Neural cell (in vitro differentiated cells): ENCODE results near the gene SNRK. TPM values are rescaled to one million over a fixed set of nuclear protein-coding genes. Genes with fewer than 3 reads are reported as not detected.

Experiments
- H2AFZ ChIP-seq: fragments of 200-600, 300-800 bp; sonication (generic), shearing (Covaris generic); 2 replicates; pipeline ENCODE4 v1.6.0; 2014; ENCODE audit warnings: low read depth, mild to moderate bottlenecking, antibody characterized with exemption, low read length, moderate library complexity
- H3F3A ChIP-seq: fragments of 200-600 bp; shearing (Covaris generic); 2 replicates; pipeline ENCODE4 v1.6.1; 2016; ENCODE audit warnings: mild to moderate bottlenecking, moderate library complexity, mixed read lengths, antibody characterized with exemption, low read length; ENCODE audit not compliant: insufficient read depth, poor library complexity, severe bottlenecking
- H3K27ac ChIP-seq: fragments of 200-600, 300-800 bp; sonication (generic), shearing (Covaris generic); 2 replicates; pipeline ENCODE4 v1.5.1; 2014; ENCODE audit warnings: mild to moderate bottlenecking, low read length, moderate library complexity
- H3K27me3 ChIP-seq: fragments of 300-800, 200-600 bp; sonication (generic), shearing (Covaris generic); 2 replicates; pipeline ENCODE4 v1.6.0; 2014; ENCODE audit warnings: mild to moderate bottlenecking, low read depth, low read length, moderate library complexity; ENCODE audit not compliant: insufficient read depth
- H3K36me3 ChIP-seq: fragments of 300-800, 200-600 bp; sonication (generic), shearing (Covaris generic); 2 replicates; pipeline ENCODE4 v1.5.1; 2014; ENCODE audit warnings: mild to moderate bottlenecking, antibody characterized with exemption, low read length, moderate library complexity; ENCODE audit not compliant: insufficient read depth
- H3K4me2 ChIP-seq: fragments of 300-800, 200-600 bp; sonication (generic), shearing (Covaris generic); 2 replicates; pipeline ENCODE4 v1.6.0; 2014; ENCODE audit warnings: mild to moderate bottlenecking, low read length
- H3K4me3 ChIP-seq: fragments of 300-800, 200-600 bp; sonication (generic), shearing (Covaris generic); 2 replicates; pipeline ENCODE4 v1.5.1; 2014; ENCODE audit warnings: mild to moderate bottlenecking, low read length, moderate library complexity
- H3K79me2 ChIP-seq: fragments of 200-600 bp; shearing (Covaris generic); replicated peaks from 2 replicates; pipeline ENCODE4 v1.6.0; 2014; ENCODE audit warnings: mild to moderate bottlenecking, low read length, moderate library complexity; ENCODE audit not compliant: insufficient read depth
- H3K9ac ChIP-seq: fragments of 300-800, 200-600 bp; sonication (generic), shearing (Covaris generic); 2 replicates; pipeline ENCODE4 v1.6.1; 2016; ENCODE audit warnings: mild to moderate bottlenecking, low read length, mixed read lengths
- H3K9me2 ChIP-seq: fragments of 200-600 bp; shearing (Covaris generic); 2 replicates; pipeline ENCODE4 v1.6.1; 2016; ENCODE audit warnings: mild to moderate bottlenecking, low read length, mixed read lengths; ENCODE audit not compliant: insufficient read depth
- H3K9me3 ChIP-seq: fragments of 200-600, 300-800 bp; sonication (generic), shearing (Covaris generic); 2 replicates; pipeline ENCODE4 v1.6.1; 2016; ENCODE audit warnings: mild to moderate bottlenecking, mixed run types, low read length, moderate library complexity, mixed read lengths
- H4K20me1 ChIP-seq: fragments of 200-600 bp; shearing (Covaris generic); 2 replicates; pipeline ENCODE4 v1.6.1; 2016; ENCODE audit warnings: mild to moderate bottlenecking, mixed run types; ENCODE audit not compliant: insufficient read depth
- EP300 ChIP-seq: fragments of 450-650 bp; conservative IDR thresholded peaks from 2 replicates; pipeline ENCODE4 v1.6.1; 2014; ENCODE audit warnings: antibody characterized with exemption, mild to moderate bottlenecking, moderate library complexity; ENCODE audit not compliant: poor library complexity, severe bottlenecking
- EZH2 ChIP-seq: fragments of 200-600, 300-800 bp; shearing (Covaris generic), sonication (generic); IDR thresholded peaks from 2 replicates; pipeline ENCODE4 v1.6.1; 2014; ENCODE audit warnings: antibody characterized with exemption, low read length, borderline replicate concordance, mild to moderate bottlenecking; ENCODE audit not compliant: insufficient read depth, poor library complexity, severe bottlenecking
- MXI1 ChIP-seq: fragments of 450-650 bp; conservative IDR thresholded peaks from 2 replicates; pipeline ENCODE4 v1.6.1; 2014; ENCODE audit warnings: antibody characterized with exemption, mild to moderate bottlenecking; ENCODE audit not compliant: poor library complexity, severe bottlenecking
- POLR2AphosphoS5 ChIP-seq: IDR thresholded peaks from 2 replicates; pipeline ENCODE4 v1.6.1; 2012
- RAD21 ChIP-seq: fragments of 450-650 bp; conservative IDR thresholded peaks from 2 replicates; pipeline ENCODE4 v1.6.1; 2014; ENCODE audit warnings: antibody characterized with exemption, mild to moderate bottlenecking, moderate library complexity
- REST ChIP-seq: IDR thresholded peaks from 2 replicates; pipeline ENCODE4 v1.6.1; 2012; ENCODE audit warnings: borderline replicate concordance
- SMC3 ChIP-seq: fragments of 450-650 bp; conservative IDR thresholded peaks from 2 replicates; pipeline ENCODE4 v1.6.1; 2014; ENCODE audit warnings: antibody characterized with exemption, mild to moderate bottlenecking, moderate library complexity; ENCODE audit not compliant: poor library complexity
- TAF1 ChIP-seq: IDR thresholded peaks from 2 replicates; pipeline ENCODE4 v1.6.1; 2012; ENCODE audit warnings: low read depth
- polyA minus RNA-seq: library from RNA; depleted of rRNA, polyadenylated mRNA; stranded (reverse); fragments of >200 nt; gene quantifications from 2 replicates; pipeline ENCODE4 v1.2.3, GENCODE V29; 2014
- polyA plus RNA-seq: library from polyadenylated mRNA; depleted of rRNA; stranded (reverse); fragments of >200 nt; gene quantifications from 2 replicates; pipeline ENCODE4 v1.2.3, GENCODE V29; 2014
- TF ChIP-seq, protein P1 (sequence below): fragments of 450-650 bp; IDR thresholded peaks from 2 replicates; pipeline ENCODE4 v1.5.1; 2014; ENCODE audit warnings: antibody characterized with exemption, mild to moderate bottlenecking, moderate library complexity; ENCODE audit not compliant: poor library complexity, severe bottlenecking

SNRK gene, protein sequence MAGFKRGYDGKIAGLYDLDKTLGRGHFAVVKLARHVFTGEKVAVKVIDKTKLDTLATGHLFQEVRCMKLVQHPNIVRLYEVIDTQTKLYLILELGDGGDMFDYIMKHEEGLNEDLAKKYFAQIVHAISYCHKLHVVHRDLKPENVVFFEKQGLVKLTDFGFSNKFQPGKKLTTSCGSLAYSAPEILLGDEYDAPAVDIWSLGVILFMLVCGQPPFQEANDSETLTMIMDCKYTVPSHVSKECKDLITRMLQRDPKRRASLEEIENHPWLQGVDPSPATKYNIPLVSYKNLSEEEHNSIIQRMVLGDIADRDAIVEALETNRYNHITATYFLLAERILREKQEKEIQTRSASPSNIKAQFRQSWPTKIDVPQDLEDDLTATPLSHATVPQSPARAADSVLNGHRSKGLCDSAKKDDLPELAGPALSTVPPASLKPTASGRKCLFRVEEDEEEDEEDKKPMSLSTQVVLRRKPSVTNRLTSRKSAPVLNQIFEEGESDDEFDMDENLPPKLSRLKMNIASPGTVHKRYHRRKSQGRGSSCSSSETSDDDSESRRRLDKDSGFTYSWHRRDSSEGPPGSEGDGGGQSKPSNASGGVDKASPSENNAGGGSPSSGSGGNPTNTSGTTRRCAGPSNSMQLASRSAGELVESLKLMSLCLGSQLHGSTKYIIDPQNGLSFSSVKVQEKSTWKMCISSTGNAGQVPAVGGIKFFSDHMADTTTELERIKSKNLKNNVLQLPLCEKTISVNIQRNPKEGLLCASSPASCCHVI
- polyA plus RNA-seq (26.9 and 27.3 TPM in 2 replicates), polyA minus RNA-seq (99.3 and 108 TPM in 2 replicates)

DNA sequence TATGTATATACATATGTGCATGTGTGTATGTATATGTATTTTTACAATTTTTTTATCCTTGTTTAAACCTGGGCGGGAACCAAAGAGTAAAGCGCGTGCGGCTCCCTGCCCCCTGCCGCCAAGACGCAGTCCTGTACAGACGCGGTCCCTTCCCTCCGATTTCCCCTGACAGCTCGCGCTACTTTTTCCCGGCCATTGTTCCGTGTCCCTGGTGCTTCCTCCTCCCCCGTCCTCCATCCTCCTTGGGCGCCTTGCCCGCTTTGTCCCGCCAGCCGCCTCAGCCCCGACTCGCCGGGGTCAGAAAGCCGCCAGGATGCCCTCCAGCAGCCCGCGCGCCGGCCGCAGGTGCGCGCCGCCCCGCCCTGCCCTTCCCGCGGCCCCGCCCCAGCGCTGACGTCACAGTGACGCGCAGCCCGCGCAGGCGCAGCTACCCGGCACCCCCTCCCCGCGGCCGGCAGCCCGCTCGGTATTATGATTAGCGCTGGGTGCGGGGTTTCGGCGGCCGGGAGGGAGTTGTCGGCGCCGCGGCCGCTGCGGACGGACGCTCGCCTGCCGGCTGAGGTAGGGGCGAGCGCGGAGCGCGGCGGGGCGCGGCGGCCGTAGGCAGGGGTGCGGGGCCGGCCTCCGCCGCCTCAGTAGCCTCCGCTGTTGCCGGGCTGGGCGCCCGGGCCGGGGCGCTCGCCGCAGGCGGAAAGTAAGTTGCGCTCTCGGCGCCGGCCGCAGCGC lies at the start of gene SNRK:
Gene SNRK (plus strand): TSS at position 426 of the 726 bp plus-strand sequence. CDS start 16,664 bp downstream, outside the sequence.
- peak within 1 kb of the TSS; percentile 61 for H2AFZ ChIP-seq
- H3K79me2 ChIP-seq: peaks cover 42% of the 10 kb centered on the region
- no peaks in the 10 kb centered on the region for H4K20me1 ChIP-seq
- no peaks in the 10 kb centered on the region for H3K9me3 ChIP-seq
- H3K4me3 ChIP-seq: peak within 1 kb of the TSS; percentile 83
- H3K36me3 ChIP-seq: no peaks in the 10 kb centered on the region
- TF ChIP-seq EZH2: no peak
- peak; percentile 82 for TF ChIP-seq POLR2AphosphoS5
- TF ChIP-seq, protein P1, sequence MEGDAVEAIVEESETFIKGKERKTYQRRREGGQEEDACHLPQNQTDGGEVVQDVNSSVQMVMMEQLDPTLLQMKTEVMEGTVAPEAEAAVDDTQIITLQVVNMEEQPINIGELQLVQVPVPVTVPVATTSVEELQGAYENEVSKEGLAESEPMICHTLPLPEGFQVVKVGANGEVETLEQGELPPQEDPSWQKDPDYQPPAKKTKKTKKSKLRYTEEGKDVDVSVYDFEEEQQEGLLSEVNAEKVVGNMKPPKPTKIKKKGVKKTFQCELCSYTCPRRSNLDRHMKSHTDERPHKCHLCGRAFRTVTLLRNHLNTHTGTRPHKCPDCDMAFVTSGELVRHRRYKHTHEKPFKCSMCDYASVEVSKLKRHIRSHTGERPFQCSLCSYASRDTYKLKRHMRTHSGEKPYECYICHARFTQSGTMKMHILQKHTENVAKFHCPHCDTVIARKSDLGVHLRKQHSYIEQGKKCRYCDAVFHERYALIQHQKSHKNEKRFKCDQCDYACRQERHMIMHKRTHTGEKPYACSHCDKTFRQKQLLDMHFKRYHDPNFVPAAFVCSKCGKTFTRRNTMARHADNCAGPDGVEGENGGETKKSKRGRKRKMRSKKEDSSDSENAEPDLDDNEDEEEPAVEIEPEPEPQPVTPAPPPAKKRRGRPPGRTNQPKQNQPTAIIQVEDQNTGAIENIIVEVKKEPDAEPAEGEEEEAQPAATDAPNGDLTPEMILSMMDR: peak; percentile 68
- TF ChIP-seq REST: no peak
- TF ChIP-seq MXI1: peak; percentile 86
- TF ChIP-seq TAF1: peak; percentile 79
- peak; percentile 80 for TF ChIP-seq SMC3
- peak; percentile 68 for TF ChIP-seq RAD21
- peak; percentile 77 for TF ChIP-seq EP300
- peak within 1 kb of the TSS; percentile 81 for H3K9ac ChIP-seq
- H3K4me2 ChIP-seq: peak within 1 kb of the TSS; percentile 87
- H3F3A ChIP-seq: no peaks in the 10 kb centered on the region
- no peaks in the 10 kb centered on the region for H3K9me2 ChIP-seq
- peak within 1 kb of the TSS; percentile 69 for H3K27ac ChIP-seq
- no peaks in the 10 kb centered on the region for H3K27me3 ChIP-seq

GRCh38 chr3:43238801-43239200 lies 47.5 kb upstream of the SNRK start:
- Histone ChIP-seq H3K9ac (no peak overlapping the region), H3K4me3 (no peak overlapping the region), H2AFZ (no peak overlapping the region), H3K27ac (peak overlapping the region; percentile 25), H3K27me3 (no peaks in the 10 kb centered on the region), H3K4me2 (no peak overlapping the region), H3F3A (no peaks in the 10 kb centered on the region), H3K9me2 (no peaks in the 10 kb centered on the region), H3K9me3 (peaks cover 13% of the 10 kb centered on the region), H3K36me3 (no peaks in the 10 kb centered on the region), H4K20me1 (no peaks in the 10 kb centered on the region), H3K79me2 (no peaks in the 10 kb centered on the region)
- no peak for TF ChIP-seq TAF1
- no peak for TF ChIP-seq REST
